Medulla oblongata (tissue), 1 donor: ENCODE data around the gene ATOSB.

ENCODE experiments used
- DNase-seq: peaks from one replicate; pipeline ENCODE4 v3.0.0-alpha.2; 2015; ENCODE audit errors: extremely low spot score

The ATOSB gene

DNA sequence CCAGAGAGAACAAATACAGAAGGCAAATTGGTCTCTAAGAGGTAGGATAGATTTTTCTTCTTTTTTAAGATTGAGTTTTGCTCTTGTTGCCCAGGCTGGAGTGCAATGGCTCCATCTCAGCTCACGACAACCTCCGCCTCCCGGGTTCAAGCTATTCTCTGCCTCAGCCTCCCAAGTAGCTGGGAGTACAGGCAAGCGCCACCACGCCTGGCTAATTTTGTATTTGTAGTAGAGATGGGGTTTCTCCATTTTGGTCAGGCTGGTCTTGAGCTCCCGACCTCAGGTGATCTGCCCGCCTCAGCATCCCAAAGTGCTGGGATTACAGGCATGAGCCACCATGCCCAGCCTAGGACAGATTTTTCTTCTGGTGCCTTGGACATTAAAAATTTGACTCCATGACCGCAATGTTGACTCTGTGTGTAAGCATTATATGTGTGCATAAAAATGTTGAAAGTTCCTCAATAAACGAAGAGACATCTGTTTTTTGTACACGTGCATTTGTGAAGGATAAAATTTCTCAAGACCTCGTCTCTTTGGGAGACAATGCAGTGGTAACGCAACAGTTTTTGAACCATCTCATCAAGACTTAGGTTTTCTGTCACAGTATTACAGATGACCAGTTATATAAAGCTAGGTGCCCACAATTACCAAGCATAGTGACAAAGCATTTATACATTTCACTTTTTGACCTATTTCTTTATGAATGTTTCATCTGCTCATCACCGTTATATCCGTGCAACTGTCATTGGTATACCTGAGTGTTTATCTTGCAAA, 60.6 kb downstream of the ATOSB start:
- no peak for DNase-seq

DNA sequence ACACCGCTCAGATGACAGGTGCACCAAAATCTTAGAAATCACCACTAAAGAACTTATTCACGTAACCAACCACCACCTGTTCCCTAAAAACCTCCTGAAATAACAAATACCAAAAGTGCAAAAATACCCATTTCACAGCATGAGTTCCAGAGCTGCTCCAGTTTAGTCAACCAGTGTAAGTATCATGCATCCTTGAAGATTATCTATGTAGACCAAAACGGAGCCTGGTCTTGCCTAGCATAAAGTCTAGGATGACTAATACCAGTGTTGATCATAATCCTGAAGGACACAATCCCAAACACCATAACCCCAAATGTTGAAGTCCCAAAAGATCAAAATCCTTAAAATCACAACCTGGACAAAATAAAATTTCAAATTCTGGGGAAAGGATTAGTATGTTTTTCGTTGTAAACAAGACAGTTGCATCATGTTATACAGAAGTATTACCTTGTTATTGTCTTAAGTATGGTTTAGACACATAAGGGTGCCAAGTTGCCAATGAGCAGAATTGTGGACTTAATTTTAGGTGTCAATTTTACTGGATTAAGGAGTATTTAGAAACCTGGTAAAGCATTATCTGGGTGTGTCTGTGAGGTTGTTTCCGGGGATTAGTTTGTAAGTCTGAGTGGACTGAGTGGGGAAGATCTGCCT, 61.4 kb downstream of the ATOSB start:
- no peak for DNase-seq
